Measurements from ENCODE around the gene SLC16A9.

Gene SLC16A9

DNA sequence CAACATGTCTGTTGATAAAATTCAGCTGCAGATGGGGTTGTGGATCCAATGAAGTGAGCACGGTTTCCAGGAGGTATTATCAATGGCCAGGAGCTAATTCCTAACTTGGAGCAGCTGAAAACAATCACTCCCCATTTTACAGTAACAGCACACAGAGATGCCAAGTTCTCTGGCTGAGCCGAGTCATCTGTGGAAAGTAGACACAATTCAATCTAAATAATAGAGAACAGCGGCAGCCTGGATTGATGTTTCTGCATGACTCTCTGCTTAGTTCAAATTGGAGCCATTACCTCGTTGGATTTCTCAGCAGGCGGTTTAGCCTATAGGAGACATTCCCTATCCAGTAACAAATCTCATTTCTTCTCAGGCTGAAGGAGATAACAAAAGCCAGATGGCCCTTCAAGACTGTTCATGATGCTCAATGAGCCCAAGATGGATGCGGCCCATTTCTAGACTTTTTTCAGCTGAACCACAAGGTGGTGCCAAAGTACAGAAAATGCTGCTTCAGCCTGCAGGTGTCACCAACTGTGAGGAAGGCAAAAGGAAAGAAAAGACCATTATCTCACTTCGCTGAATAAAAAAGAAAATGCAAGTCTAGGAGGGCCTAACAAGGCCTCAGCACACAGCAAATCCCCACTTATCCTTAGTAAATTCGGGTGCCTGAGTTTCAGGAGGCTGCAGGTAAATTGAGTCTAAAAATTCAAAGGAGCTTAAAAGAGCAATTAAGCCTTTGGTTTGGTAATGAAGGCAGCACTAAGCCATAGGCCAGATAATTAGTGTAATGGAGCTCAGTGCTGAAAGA is 83.7 kb downstream of the SLC16A9 start:
- peak; percentile 11 for DNase-seq

- no peak for DNase-seq
These were observed 84.7 kb downstream of the SLC16A9 start for GRCh38 chr10:59624951-59625350.

GRCh38 chr10:59624136-59624535 is 85.5 kb downstream of the SLC16A9 start:
- no peak for DNase-seq

DNA sequence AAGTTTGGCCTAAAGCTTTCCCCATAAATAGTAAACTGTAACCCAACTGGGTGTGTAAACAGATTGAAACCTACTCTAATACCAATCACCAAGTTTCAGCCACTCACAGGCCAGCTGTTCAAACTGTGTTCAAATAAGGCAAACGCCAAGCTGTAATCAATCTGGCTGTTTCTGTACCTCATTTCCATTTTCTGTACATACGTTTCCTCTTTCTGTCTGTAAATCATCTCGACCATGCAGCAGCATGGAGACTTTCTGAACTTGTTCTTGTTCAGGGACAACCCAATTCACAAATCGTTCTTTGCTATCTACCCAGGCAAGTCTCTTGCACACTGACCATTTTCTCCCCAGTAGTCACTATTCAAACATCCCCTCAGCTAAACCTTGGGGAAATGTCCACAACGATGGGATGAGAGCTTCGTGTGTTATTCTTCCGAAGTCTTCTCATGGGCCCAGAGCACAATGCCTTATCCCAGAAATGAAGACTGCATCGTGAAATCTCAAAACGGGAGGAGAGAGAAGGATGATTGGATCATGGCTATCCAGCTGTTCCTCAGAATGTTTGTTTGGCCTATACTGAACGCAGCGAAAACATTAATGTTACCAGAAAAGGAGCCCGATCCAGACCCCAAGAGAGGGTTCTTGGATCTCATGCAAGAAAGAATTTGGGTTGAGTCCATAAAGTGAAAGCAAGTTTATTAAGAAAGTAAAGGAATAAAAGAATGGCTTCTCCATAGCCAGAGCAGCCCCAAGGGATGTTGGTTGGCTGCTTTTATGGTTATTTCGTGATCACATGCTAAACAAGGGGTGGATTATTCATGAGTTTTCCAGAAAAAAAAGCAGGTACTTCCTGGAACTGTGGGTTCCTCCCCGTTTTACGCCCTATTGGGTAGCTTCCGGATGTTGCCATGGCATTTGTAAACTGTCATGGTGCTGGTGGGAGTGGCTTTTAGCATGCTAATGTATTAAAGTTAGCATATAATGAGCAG is 86.2 kb downstream of the SLC16A9 start:
- DNase-seq, result no peak

- peak; percentile 10 for DNase-seq
These were observed 87.1 kb downstream of the SLC16A9 start for GRCh38 chr10:59622320-59623132.

- DNase-seq, result no peak
These were observed 87.9 kb downstream of the SLC16A9 start for GRCh38 chr10:59621771-59622170.

- no peak for DNase-seq
These were observed 91.0 kb downstream of the SLC16A9 start for GRCh38 chr10:59618666-59619065.

DNA sequence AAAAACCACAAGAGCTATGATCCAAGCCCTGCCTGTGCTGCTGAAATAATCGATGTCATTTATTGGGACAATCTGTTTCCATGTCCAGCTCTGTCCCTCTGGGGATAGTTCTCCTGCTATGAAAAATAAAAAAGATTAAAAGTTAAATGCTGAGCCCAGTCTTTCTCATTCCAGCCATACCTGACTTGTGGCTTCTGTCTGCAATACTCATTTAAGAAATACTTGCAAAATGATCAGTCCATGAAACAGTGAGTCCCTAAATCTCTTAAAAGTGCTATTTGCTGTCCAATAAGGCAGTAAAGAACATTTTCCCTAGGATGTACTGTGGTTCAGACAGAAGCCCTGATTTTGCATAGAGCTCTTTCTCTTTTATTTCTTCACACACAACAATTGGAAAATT is 91.7 kb downstream of the SLC16A9 start:
- no peak for DNase-seq

DNA sequence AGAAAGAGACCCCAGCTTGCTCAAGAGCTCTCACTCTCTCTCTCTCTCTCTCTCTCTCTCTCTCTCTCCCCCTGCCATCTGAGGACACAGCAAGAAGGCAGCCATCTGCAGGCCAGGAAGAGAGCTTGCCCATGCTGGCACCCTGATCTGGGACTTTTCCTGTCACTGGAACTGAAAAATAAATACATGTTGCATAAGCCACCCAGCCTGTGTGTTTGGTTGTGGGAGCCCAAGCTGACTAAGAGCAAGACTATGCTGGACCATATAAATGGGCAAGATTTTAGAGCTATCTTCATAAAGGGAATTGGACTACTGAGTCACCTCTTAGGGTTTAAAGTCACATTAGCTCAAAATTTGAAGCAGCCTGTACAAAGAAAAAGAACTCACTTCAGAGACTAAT is 98.6 kb downstream of the SLC16A9 start:
- DNase-seq, result no peak

DNA sequence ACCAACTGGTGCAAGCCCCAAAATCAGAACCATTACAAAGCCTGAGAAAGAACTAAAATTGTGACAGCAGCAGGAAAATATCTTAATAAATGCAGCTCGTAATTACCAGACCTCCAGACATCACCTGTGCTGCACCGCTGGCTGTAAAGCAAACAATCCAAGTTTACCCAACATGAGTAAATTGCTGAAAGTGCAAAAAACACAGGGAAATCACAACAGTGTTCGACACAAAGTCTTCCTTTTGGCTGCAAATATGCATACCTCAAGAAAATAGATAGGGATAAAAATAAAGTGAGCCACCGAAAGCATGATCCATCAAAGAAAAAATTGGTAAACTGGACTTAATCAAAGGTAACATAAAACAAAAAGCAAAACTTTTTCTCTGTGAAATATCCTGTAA is 101.7 kb downstream of the SLC16A9 start:
- no peak for DNase-seq

- peak; percentile 56 for DNase-seq
These were observed 103.1 kb downstream of the SLC16A9 start for GRCh38 chr10:59606551-59606961.

GRCh38 chr10:59601985-59602384 is 107.7 kb downstream of the SLC16A9 start:
- no peak for DNase-seq

All from NCI-H2081 treated with DMSO at 0.1 percent for 48 hours (cell line).